Ovary (tissue), 3 donors: ENCODE results near the gene LRMDA.

Experiments used
- CTCF ChIP-seq, 3 donors: fragments of 450-650 bp in 2 of 3; fragments of 200-600 bp in 1 of 3; IDR thresholded peaks; one replicate each; pipeline versions ENCODE4 v1.5.1 to v1.8.0; 2016 to 2022; ENCODE audit warnings: antibody characterized with exemption in 3 of 3, mild to moderate bottlenecking in 1 of 3
- EP300 ChIP-seq: sonication (generic); formaldehyde crosslinking; IDR thresholded peaks from one replicate; pipeline ENCODE4 v1.6.1; 2017; ENCODE audit warnings: antibody characterized with exemption
- POLR2A ChIP-seq: fragments of 450-650 bp; IDR thresholded peaks from one replicate; pipeline ENCODE4 v1.6.1; 2017; ENCODE audit warnings: antibody characterized with exemption, mild to moderate bottlenecking, moderate library complexity
- donor health status: DM: no; HTN: no; CAD: no.

- no peak for TF ChIP-seq CTCF (IDR thresholded peaks at IDR 0.05)
- no peak for TF ChIP-seq POLR2A
- TF ChIP-seq EP300 = no peak
Measured at GRCh38 chr10:76576276-76576962, 1145.0 kb downstream of the LRMDA start.
